Testis (tissue), 3 donors: Measurements from ENCODE around the gene C1orf21. TPM values are rescaled to one million over a fixed set of nuclear protein-coding genes. Genes with fewer than 3 reads are reported as not detected.

Experiments used
- DNase-seq: peaks from one replicate; pipeline ENCODE4 v3.0.0-alpha.2; 2019
- H3K27ac ChIP-seq, 2 donors: fragments of 200-600 bp; sonication (generic); one replicate each; pipeline ENCODE4 v1.5.1; 2019
- H3K27me3 ChIP-seq: fragments of 200-600 bp; sonication (generic); one replicate; pipeline ENCODE4 v1.5.1; 2019
- H3K36me3 ChIP-seq: fragments of 200-600 bp; sonication (generic); one replicate; pipeline ENCODE4 v1.5.1; 2017; ENCODE audit warnings: low read depth; ENCODE audit errors: missing control alignments
- H3K4me1 ChIP-seq: fragments of 200-600 bp; sonication (generic); one replicate; pipeline ENCODE4 v1.5.1; 2019
- H3K4me3 ChIP-seq, 2 donors: fragments of 200-600 bp; sonication (generic); one replicate each; pipeline ENCODE4 v1.5.1; 2017 to 2019
- H3K9me3 ChIP-seq: fragments of 200-600 bp; sonication (generic); one replicate; pipeline ENCODE4 v1.5.1; 2017
- CTCF ChIP-seq, 3 experiments: fragments of 450-650 bp in 2 of 3; fragments of 200-600 bp in 1 of 3; sonication (generic) in 1 of 3; IDR thresholded peaks; one replicate each; pipeline ENCODE4 v1.5.1; 2016 to 2019; ENCODE audit warnings: antibody characterized with exemption in 3 of 3, mild to moderate bottlenecking in 2 of 3, moderate library complexity in 1 of 3
- POLR2A ChIP-seq: fragments of 450-650 bp; IDR thresholded peaks from one replicate; pipeline ENCODE4 v1.6.1; 2017; ENCODE audit warnings: antibody characterized with exemption, mild to moderate bottlenecking, moderate library complexity
- WGBS, 2 donors: methylation state at CpG; one replicate each; pipeline ENCODE4 v1.1.5; 2018; 5-methylcytosine and 5-hydroxymethylcytosine counted together
- intact Hi-C: fragments of 100-400 bp; cut with DNase I; formaldehyde crosslinking; loops from one replicate; pipeline ENCODE4 v1.15.1; 2023; ENCODE audit warnings: low total_unique reads
- polyA plus RNA-seq: library from polyadenylated mRNA; stranded (reverse); fragments of 350-450 nt; fragmentation: Illumina TruSeq; extraction: RNeasy Lipid Tissue Mini Kit (QIAGEN cat#74804); gene quantifications from one replicate; pipeline ENCODE4 v1.2.3, GENCODE V29; 2014; ENCODE audit warnings: low read depth, low replicate concordance; ENCODE audit not compliant: insufficient read depth
- total RNA-seq, 2 donors: library from RNA; depleted of rRNA; stranded (reverse); fragments of >200 nt; gene quantifications; one replicate each; pipeline ENCODE4 v1.2.3, GENCODE V29; 2016

The C1orf21 gene
- total and polyA plus RNA-seq, 3 donors from 2014 or later = 13.9 to 17.2 (median 16.0) TPM

GRCh38 chr1:184509105-184509504 lies 122.3 kb downstream of the C1orf21 start:
- Histone ChIP-seq H3K4me1 (peaks cover 9% of the 10 kb centered on the region), H3K9me3 (no peaks in the 10 kb centered on the region), H3K4me3 (no peak overlapping the region), H3K36me3 (no peaks in the 10 kb centered on the region), H3K27me3 (no peaks in the 10 kb centered on the region), H3K27ac (no peak overlapping the region)
- intact Hi-C loops = no loop called here
- 92 to 93% methylated on average over 2 of the region's 2 CpGs for WGBS, 2 donors
- TF ChIP-seq POLR2A (no peak), CTCF (IDR thresholded peaks at IDR 0.05) (no peak)
- no peak for DNase-seq

- no peak for DNase-seq
- H3K27me3 ChIP-seq = no peaks in the 10 kb centered on the region
- H3K9me3 ChIP-seq = no peaks in the 10 kb centered on the region
- TF ChIP-seq CTCF (IDR thresholded peaks at IDR 0.05) (no peak), POLR2A (no peak)
- no peaks in the 10 kb centered on the region for H3K36me3 ChIP-seq
- 94 to 98% methylated on average over 3 of the region's 3 CpGs for WGBS, 2 donors
- no peak overlapping the region for H3K27ac ChIP-seq
- no peak overlapping the region for H3K4me3 ChIP-seq
- H3K4me1 ChIP-seq = peaks cover 9% of the 10 kb centered on the region
- intact Hi-C loops = no loop called here
These were observed 123.3 kb downstream of the C1orf21 start for GRCh38 chr1:184510110-184510509.

- Histone ChIP-seq H3K27ac (no peak overlapping the region), H3K4me1 (peaks cover under 1% of the 10 kb centered on the region), H3K4me3 (no peak overlapping the region), H3K27me3 (no peaks in the 10 kb centered on the region), H3K36me3 (no peaks in the 10 kb centered on the region), H3K9me3 (no peaks in the 10 kb centered on the region)
- 89 to 96% methylated on average over 8 of the region's 8 CpGs for WGBS, 2 donors
- no peak for TF ChIP-seq CTCF (IDR thresholded peaks at IDR 0.05)
- TF ChIP-seq POLR2A = no peak
- intact Hi-C loops = no loop called here
- no peak for DNase-seq
These were observed 125.9 kb downstream of the C1orf21 start for GRCh38 chr1:184512724-184513123.

- no peak for TF ChIP-seq POLR2A
- no peak for TF ChIP-seq CTCF (IDR thresholded peaks at IDR 0.05)
- Histone ChIP-seq H3K36me3 (no peaks in the 10 kb centered on the region), H3K27me3 (no peaks in the 10 kb centered on the region), H3K4me3 (no peak overlapping the region), H3K4me1 (no peaks in the 10 kb centered on the region), H3K9me3 (no peaks in the 10 kb centered on the region), H3K27ac (no peak overlapping the region)
- intact Hi-C loops = no loop called here
- no peak for DNase-seq
- WGBS, 2 donors = 68 to 85% methylated on average over 3 of the region's 3 CpGs
These were observed 126.6 kb downstream of the C1orf21 start for GRCh38 chr1:184513421-184513820.

GRCh38 chr1:184513966-184514365 lies 127.1 kb downstream of the C1orf21 start:
- peak; percentile 37 for DNase-seq
- no peaks in the 10 kb centered on the region for H3K9me3 ChIP-seq
- no peak overlapping the region for H3K27ac ChIP-seq
- intact Hi-C loops = no loop called here
- H3K4me1 ChIP-seq = no peaks in the 10 kb centered on the region
- no peaks in the 10 kb centered on the region for H3K27me3 ChIP-seq
- TF ChIP-seq CTCF (IDR thresholded peaks at IDR 0.05) (no peak), POLR2A (no peak)
- no peaks in the 10 kb centered on the region for H3K36me3 ChIP-seq
- no peak overlapping the region for H3K4me3 ChIP-seq
- whole genome bisulfite sequencing, 2 donors = 75 to 88% methylated on average over 4 of the region's 4 CpGs
